T-helper 22 cell (primary cell): ENCODE measurements around the gene KCNAB3.

Experiments
- DNase-seq: peaks from one replicate; pipeline ENCODE4 v3.0.0-alpha.2; 2020; ENCODE audit warnings: low read depth

The KCNAB3 gene

DNA sequence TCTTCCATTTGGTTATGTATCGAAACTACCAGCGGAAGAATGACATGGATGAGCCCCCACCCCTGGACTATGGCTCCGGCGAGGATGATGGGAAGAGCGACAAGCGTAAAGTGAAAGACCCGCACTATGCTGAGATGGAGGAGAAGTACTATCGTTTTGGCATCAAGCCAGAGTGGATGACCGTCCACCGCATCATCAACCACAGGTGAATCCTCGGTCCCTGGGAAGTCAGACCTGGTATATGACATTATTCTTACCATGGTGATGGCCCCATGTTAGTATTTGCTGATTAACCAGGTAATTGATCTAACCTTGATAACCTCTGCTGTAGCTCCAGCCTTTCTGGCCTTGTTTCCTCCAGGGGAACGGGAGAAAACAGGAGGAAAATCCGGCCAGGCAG is 32.6 kb downstream of the KCNAB3 start:
- no peak for DNase-seq

DNA sequence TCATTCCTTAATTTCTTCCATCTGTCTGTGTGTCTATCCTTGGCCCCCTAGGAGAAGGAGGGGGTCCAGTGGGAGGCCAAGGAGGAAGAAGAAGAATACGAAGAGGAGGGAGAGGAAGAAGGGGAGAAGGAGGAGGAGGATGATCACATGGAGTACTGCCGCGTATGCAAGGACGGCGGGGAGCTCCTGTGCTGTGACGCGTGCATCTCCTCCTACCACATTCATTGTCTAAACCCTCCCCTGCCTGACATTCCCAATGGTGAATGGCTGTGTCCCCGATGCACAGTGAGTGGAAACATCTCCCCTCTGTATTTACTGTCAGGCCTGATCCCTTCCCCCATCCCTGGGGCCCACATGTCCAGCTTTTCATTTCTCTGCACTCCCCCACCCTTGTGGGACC is 34.8 kb downstream of the KCNAB3 start:
- DNase-seq: no peak

DNA sequence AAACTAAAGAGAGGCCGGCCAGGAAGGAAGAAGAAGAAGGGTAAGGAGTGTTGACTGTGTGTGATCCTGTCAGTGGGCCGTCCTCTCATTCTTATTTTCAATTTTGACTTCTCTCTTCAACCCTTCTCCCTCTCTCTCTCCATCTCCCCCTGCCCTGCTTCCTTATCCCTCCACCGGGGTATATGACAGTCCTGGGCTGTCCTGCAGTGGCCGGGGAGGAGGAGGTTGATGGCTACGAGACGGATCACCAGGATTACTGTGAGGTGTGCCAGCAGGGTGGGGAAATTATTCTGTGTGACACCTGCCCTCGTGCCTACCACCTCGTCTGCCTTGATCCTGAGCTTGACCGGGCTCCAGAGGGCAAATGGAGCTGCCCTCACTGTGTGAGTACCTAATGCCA is 35.4 kb downstream of the KCNAB3 start:
- no peak for DNase-seq

DNA sequence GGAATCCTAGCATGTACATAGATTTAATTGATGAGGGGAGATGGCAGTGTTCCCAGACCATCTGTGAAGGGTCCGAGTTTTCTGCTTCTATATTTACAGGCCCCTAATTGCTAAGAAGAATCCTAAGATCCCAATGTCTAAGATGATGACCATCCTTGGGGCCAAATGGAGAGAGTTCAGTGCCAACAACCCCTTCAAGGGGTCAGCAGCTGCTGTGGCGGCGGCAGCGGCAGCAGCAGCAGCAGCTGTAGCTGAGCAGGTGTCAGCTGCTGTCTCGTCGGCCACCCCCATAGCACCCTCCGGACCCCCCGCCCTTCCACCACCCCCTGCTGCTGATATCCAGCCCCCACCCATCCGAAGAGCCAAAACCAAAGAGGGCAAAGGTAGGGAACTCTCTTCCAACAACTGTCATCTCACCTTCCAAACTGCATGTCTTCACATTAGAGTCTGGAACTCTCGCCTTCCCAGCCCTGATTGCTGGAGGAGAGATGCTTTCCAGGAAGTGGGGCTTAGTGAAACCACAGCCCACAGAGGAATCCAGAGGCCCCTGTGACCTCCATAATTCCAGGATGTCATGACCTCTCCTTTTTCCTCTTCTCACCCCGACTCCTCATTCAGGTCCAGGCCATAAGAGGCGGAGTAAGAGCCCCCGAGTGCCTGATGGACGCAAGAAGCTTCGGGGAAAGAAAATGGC is 36.3 kb downstream of the KCNAB3 start:
- DNase-seq: no peak

DNA sequence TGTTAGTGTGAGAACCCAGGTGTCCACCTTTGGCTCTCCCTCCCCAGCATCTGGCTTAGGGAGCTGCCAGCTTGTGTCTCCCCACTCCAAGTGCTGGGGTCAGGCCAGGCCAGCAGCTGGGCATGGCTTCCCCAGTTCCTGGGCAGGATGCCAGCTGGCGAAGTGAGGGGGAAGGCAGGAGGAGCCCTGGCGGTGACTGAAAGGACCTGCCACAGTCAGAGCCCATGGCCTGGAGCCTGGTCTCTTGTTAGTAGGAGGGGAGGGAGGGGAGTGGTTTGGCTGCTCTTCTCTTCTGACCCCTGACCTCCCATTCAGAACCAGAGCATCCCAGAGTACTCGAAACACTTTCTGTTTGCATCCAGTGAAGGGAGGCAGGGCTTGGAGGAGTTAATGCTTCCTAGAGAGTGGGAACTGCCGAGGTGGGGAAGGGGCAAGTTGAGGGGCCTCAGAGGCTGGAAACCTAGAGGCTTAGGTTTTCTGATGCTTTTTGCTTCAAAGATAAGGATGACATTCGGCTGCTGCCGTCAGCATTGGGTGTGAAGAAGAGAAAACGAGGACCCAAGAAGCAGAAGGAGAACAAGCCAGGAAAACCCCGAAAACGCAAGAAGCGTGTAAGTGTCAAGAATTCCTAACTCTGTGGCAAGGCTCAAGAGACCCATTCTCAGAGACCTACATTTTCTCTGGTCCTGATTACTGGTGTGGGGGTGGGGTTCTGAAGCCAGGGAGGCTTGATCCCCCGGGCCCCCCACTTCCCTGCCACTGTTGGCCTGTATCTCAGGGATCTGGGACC is 40.3 kb downstream of the KCNAB3 start:
- no peak for DNase-seq

DNA sequence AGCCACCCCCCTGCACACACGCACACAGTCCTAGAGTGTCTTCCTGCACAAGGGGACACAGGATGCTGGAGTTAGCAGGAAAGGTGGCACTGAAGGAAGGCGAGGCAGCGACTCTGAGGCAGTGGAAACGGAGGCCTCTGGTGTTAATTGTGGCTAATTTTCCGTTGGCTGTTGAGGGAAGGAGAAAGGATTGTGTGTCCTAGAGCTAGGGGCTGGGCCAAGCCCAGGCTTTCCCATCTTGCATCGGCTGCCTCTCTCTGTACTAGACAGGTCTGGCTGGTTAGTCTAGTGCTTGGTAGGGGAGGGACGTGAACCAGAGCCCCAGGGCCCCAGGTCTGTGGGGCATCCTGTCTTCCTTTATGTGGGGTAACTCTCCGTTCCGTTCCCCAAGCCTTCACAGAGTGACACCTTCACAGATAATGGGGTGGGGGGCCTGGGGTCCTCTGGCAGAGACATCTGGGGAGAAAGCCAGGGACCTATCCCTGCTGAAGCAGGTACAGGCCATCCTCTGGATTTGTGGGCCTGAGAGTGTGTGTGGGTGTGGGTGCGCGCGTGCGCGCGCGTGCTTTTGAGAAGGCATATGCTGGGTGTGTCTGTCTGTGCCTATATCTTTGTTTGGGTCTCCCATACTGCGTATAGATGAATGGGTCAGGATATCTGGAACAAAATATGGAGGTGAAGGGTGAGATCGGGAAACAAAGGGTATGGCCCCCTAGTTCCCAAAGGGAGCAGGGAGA is 41.3 kb downstream of the KCNAB3 start, which contains the start of gene CHD3:
CHD3 (plus strand) TSS at position 606 of the 737 bp plus-strand sequence. CDS start 212 bp downstream, outside the sequence.
- no peak for DNase-seq

DNA sequence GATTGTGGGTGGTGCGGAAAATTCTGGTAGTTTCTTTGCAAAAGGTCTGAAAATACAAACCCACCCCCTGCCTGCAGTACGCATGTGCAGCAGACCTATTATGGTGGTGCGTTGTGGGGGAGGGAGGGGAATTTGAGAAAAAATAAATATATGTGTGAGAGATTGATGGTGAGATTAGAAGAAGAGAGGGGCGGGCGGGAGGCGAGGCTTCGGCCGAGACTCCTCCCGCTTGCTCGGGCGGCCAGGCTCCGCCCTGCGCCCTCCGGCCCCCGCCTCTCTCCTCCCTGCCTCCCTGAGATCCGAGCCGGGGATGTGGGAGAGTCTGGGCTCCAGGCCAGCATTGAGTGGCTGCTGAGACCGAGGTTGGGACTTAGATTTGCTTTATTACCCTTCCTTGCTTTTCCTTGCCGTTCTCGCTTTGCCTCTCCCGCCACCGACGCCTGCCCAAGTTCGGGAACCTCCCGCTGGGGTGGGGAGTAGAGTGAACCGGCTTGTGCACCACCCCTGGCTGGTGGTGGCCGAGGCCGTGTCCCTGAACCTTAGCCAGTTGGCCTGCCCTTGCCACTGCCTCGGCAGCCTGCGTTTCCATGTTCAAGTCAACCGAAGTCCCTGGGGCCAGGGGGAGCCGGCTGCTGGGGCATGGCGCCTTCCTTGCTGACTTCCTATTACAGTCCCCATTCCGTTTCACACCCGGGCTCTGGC is 42.0 kb downstream of the KCNAB3 start:
- DNase-seq: peak; percentile 80

DNA sequence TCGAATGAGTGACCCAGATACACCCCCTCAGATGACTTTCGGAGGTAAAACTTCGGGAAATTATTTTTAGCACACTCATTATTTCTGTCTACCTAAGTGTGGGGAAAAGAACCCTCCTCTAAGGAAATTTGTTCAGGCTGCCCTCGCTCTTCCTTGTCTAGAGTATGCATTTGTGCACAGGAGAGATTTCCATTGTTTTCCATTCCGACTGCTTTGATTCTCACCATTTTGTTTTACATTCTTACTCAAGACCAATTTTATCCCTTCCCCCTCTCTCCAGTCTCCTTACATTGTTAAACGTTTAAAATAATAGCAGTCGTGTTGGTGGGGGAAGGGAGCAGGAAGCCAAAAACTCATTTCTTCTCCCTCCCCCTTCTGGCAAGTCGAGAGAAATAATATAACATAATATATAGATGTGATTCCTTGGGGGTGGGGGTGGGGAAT is 42.6 kb downstream of the KCNAB3 start:
- DNase-seq: no peak

DNA sequence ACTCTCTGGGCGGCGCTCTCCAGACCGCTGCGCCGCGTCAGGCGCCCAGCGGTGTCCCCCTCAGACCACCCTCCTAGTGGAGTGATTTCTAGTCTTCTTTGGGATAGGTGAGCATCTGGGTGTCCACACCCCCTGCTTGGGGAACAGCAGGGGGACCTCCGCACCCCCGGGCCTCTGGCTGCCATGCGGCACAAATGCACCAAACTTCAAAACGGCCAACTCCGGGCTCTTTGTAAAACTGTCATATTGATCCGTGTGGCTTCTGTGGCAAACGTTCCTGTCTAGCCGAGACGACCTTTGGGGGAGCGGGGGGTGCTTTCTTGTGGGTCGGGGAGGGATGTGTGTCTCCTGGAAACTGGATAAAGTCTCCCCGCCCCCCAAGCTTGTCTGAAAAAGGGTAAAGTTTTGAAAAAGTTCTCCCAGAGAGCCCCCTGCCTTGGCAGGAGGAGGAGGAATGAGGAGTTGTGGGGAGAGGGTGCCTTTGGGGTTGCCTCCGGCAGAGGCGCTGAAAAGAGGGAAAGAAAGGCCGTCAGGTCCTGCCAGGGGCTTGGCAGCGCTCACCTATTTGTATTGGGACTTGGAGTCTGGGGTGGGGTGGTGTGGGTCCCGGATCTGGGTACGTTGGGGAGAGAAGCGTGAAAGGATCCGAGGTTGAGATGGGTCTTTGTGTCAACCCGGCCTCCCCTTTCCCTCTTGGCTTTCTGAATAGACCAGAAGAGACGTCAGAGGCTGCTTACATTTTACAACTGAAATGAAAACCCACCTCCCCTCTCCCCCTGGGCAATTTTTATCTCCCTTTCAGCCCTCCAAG is 43.2 kb downstream of the KCNAB3 start:
- peak; percentile 70 for DNase-seq

DNA sequence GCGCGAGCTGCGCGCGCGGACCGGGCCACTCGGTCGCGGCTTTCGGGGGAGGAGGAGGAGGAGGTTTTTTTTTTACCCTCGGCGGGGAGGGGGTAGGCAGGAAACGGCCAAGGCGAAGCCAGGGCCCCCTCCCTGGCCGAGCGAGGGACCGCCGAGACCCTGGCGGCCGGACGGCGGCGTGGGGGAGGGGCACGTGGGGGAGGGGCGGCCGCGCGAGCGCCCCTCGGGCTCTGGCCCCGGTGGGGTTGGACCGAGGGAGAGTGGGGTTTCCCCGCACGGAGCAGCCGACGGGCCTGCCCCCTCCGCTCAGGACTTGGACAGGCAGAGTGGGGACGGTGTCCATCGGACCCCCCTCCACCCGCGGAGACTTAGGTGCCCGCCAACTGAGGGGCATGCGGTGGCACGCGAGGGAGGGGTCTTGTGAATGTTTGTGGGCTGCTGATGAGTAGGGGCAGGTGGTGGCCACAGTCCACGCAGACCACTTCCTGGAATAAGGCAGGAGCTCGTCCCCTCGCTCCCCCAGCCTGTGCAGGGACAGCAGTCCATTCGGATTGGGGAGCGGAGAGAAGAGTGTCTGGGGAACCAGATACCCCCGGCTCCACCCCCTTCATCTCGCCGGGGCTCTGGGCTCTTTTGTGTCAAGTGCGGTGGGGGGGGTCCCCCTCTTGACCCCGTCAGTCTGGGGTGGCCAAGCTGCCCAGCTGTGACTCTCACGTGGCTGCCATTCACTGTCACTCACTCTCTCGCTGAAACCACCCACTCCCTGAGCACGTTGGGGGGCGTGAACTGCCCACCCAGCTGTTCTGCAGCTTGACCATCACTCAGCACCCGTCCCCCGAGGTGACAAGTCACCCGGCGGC is 44.1 kb downstream of the KCNAB3 start:
- DNase-seq: peak; percentile 14

DNA sequence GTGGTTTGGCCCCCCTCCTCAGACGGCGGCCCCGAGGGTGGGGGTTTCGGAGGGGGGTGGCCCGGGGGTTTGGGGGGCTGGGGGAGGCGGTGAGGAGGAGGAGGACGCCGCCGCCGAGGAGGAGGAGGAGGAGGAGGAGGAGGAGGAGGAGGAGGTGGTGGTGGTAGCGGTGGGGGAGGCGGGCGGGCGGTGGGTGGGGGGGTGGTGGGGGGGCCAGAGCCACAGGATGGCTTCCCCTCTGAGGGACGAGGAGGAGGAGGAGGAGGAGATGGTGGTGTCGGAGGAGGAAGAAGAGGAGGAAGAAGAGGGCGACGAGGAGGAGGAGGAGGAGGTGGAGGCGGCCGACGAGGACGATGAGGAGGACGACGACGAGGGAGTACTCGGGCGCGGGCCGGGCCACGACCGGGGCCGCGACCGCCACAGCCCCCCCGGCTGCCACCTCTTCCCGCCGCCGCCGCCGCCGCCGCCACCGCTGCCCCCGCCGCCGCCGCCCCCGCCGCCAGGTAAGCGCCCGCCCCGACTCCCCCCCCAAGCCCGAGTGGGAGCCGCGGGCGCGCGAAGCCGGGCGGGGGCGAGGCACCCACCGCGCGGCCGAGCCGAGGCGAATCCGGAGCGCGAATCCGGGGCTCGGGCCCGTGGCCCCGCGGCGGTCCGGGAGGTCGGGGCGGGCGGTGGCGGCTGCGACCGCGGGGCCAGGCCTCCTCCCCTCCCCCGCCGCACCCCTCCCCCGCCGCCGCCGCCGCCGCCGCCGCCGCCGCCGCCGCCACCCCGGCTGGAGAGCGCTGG is 44.9 kb downstream of the KCNAB3 start:
- peak; percentile 36 for DNase-seq

DNA sequence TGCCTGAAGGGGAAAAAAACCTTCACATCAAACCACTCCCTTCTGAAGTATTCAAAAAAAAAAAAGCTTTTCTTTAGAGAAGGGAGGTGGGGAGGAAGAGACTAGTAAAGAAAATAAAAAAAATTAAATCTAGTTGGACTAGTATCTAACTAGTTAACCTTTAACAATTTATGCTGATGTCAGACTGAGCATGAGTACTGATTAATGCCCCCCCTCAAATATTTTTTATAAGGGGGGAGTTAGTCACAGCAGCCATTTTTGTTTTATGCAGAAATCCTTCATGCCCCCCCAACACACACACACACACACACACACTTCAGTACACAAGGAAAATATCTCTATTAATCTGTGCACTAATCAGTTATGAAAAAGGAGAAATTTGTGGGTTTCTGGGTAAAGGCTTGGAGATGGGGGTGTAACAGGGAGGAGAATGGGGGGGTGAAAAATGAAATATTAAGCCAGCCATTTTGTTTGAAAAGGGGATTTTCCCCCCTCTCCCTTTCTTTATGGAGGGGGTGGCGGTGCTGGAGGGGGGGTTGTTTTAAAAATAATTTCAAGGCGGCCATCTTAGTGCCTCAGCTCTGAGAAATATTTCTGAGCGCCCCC is 45.8 kb downstream of the KCNAB3 start:
- DNase-seq: peak; percentile 25

DNA sequence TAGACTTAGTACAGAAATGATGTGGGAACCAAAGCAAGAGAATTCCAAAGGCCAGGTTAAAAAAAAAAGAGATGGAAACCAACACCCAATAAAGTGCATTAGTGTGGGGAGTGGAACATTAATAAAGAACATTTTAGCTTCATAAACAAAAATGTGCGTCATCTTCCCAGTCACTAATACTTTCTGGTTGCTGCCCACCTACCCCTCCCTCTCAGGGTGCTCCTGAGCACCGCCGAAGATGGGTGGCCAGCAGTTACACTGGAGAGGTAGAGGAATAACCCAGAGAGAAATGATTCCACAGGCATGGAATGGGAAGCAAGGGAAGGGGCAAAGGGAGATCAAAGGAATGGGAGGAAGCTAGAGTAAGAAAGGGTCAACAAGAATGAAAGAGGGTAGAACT is 47.0 kb downstream of the KCNAB3 start:
- no peak for DNase-seq

DNA sequence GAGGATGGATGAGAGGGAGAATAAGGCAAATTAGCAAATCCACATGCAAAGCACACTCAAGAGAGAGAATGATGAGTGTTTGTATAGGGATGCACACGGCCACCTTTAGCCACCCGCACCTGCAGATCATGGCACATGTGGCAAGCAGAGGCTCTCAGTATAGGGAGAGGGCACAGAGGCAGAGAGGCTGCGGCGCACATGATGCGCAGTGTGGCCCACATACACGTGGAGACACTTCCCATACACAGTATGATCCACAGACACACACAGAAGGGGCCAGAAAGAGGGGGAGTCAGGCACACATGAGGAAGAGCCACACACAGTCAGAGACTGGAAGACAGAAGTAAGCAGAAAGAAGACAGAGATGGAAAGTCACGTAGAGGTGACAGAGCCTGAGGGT is 47.6 kb downstream of the KCNAB3 start:
- no peak for DNase-seq

DNA sequence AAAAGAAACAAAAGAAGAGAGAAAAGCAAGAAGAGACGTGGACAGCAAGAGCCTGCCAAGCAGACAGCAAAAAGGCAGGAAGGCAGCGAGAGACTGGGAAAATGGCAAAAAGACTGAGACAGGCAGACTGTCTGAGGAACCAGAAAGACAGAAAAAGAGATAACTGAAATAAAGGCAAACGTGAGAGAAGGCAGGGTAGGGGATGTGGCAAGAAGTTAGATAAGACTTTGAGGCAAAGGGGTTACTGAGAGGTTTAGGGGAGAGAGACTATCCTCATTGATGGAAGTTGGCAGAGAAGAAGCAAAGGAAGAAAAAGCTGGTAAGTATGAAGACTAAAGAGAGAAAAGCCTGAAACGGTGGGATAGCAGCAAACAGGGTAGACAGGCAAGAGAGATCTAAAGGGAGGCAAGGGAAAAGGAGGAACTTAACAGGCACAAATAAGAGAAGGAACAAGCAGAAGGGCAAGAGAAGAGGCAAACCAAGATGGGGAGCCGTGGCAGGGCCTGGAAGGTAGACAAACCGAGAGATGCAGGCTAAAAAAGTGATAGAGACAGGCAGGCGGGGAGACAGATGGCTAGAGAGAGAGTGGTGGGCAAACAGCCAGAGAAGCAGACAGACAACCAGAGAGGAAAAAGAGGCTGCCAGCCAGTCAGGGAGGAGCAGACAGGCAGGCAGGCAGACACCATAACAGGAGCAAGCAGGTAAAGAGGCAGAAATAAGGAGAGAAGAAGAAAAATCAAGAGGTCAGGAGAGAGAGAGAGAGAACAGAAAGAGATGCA is 48.2 kb downstream of the KCNAB3 start:
- no peak for DNase-seq

DNA sequence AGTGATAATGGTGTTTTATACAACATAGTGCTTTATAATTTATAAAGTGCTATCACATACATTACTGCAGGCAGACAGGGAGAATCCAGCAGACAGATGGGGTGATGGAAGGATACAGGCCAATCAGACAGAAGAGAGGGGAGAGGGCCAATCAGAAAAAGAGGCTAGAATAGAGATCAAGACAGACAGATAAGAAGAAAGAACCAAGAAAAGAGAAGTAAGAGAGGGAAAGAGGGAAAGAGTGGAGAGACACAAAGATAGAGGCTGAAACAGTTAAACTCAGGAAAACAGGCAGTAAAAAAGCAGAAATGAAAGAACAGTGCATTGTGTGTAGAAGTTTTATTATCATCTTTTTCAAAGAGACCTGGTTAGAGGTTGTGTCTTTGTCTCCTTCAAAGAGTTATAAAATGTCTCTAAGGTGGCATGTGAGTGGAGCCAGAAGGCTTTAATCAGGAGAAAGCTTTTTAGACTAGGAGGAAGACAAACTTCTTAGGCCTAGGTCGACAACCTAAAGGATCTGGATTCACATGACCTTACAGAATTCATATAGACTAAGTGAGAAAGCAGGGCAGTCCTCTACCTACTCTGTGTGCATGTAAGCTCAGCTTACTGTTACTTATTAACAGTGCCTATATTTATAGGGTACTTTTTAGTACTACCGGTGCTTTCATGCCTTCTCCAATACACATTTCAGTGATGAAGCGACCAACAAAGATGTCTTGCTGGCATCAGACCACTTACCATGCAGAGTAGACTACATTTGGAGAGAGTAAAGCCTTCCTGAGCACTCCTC is 49.4 kb downstream of the KCNAB3 start:
- no peak for DNase-seq

DNA sequence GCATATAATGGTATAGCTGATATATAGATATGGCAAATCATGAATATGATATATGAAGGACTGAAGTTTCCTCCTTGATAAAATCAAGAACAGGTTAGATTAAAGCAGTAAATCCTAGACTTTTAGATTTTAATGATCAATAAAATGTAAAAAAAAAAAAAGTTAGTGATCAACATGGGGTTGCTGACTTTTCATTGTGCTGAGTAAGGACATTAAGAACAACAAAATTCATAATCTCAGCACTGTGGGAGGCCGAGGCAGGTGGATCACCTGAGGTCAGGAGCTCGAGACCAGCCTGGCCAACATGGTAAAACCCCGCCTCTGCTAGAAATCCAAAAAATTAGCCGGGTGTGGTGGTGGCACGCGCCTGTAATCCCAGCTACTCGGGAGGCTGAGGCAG is 51.4 kb downstream of the KCNAB3 start:
- DNase-seq: no peak
